CD4-positive, alpha-beta T cell (primary cell): Measurements from ENCODE around the gene DQX1. TPM values are rescaled to one million over a fixed set of nuclear protein-coding genes. Genes with fewer than 3 reads are reported as not detected.

ENCODE experiments used
- ATAC-seq: fragments of 200-7000 bp; cut with Tn5 transposase; one replicate; pipeline ENCODE4 v1.10.0; 2022; ENCODE audit warnings: mild to moderate bottlenecking; ENCODE audit not compliant: poor library complexity
- CTCF ChIA-PET: fragments of 350-600 bp; sonication (Branson Sonifier 250); formaldehyde crosslinking; loops from one replicate; lab custom pipeline; 2021; ENCODE audit warnings: antibody characterized with exemption, inconsistent platforms; lab: Charles Lee
- POLR2A ChIA-PET: fragments of 350-600 bp; sonication (Branson Sonifier 250); formaldehyde crosslinking; loops from one replicate; lab custom pipeline; 2021; ENCODE audit warnings: antibody characterized with exemption, inconsistent platforms; lab: Charles Lee
- DNase-seq, 14 experiments: peaks; one replicate each; pipeline ENCODE4 v3.0.0-alpha.2; 2013 to 2020; ENCODE audit warnings: mixed read lengths in 2 of 14
- H3K27ac ChIP-seq, 2 donors: one replicate each; pipeline versions ENCODE4 v1.5.1 to v1.7.0; 2013; ENCODE audit warnings: low read length in 2 of 2, low read depth in 1 of 2, mild to moderate bottlenecking in 1 of 2
- H3K27me3 ChIP-seq, 2 experiments: 1 replicate in 1 of 2; 2 replicates in 1 of 2; pipeline versions ENCODE4 v1.6.1 to v1.7.0; 2013; ENCODE audit warnings: low read length in 2 of 2, control low read depth in 1 of 2, mild to moderate bottlenecking in 1 of 2, moderate library complexity in 1 of 2; ENCODE audit not compliant: insufficient read depth in 2 of 2, control insufficient read depth in 1 of 2
- H3K36me3 ChIP-seq: one replicate; pipeline ENCODE4 v1.6.1; 2013; ENCODE audit warnings: low read length, control low read depth; ENCODE audit not compliant: insufficient read depth
- H3K4me1 ChIP-seq: one replicate; pipeline ENCODE4 v1.6.1; 2013; ENCODE audit warnings: low read length, control low read depth; ENCODE audit not compliant: insufficient read depth
- H3K4me3 ChIP-seq: one replicate; pipeline ENCODE4 v1.5.1; 2013; ENCODE audit warnings: mild to moderate bottlenecking, low read length, moderate library complexity
- H3K9me3 ChIP-seq, 2 experiments: 1 replicate in 1 of 2; 2 replicates in 1 of 2; pipeline versions ENCODE4 v1.6.1 to v1.7.0; 2013; ENCODE audit warnings: low read length in 2 of 2, mild to moderate bottlenecking in 2 of 2, control low read depth in 1 of 2, moderate library complexity in 1 of 2; ENCODE audit not compliant: control insufficient read depth in 1 of 2, insufficient read depth in 1 of 2
- H3K27ac Mint-ChIP-seq: one replicate; pipeline ENCODE4 v1.8.0; 2020; ENCODE audit warnings: mixed read lengths
- H3K27me3 Mint-ChIP-seq: one replicate; pipeline ENCODE4 v1.8.0; 2021; ENCODE audit warnings: mixed read lengths
- H3K36me3 Mint-ChIP-seq: one replicate; pipeline ENCODE4 v1.8.0; 2021; ENCODE audit warnings: low read depth, mixed read lengths
- H3K4me1 Mint-ChIP-seq: one replicate; pipeline ENCODE4 v1.8.0; 2021; ENCODE audit warnings: low read depth, mixed read lengths
- H3K4me3 Mint-ChIP-seq: one replicate; pipeline ENCODE4 v1.8.0; 2020; ENCODE audit warnings: mild to moderate bottlenecking, mixed read lengths
- H3K9me3 Mint-ChIP-seq: one replicate; pipeline ENCODE4 v1.8.0; 2020; ENCODE audit warnings: mixed read lengths
- CTCF ChIP-seq: fragments of 200-600 bp; IDR thresholded peaks from one replicate; pipeline ENCODE4 v1.8.0; 2022; ENCODE audit warnings: antibody characterized with exemption, mild to moderate bottlenecking
- intact Hi-C, 2 experiments: fragments of 100-400 bp; cut with DNase I in 1 of 2; cut with micrococcal nuclease in 1 of 2; formaldehyde crosslinking; loops; one replicate each; pipeline versions ENCODE4 v1.15.1 to v1.9.0; 2023 to 2025; cut with DNase I, micrococcal nuclease
- total RNA-seq, 174 experiments: library from RNA in 2 of 174; stranded (reverse) in 2 of 174; gene quantifications; one replicate each; pipeline ENCODE4 v1.2.3 and lab custom pipeline; 2021 to 2026

The DQX1 gene
- total RNA-seq, 2 experiments from 2014 or later = 0.22 TPM; not detected in 1

- Histone ChIP-seq H3K4me1 (peaks cover 28% of the 10 kb centered on the region), H3K9me3 (peaks cover 0 to 4% of the 10 kb centered on the region in 2 experiments), H3K27ac (no peak overlapping the region), H3K4me3 (no peak overlapping the region), H3K36me3 (peaks cover 12% of the 10 kb centered on the region), H3K27me3 (no peaks in the 10 kb centered on the region)
- intact Hi-C loops = loop anchor here in 1 of 2 experiments (10.0 kb wide), 1 partner anchor 99 kb away; the partner anchor contains the start of gene SEMA4F
- Mint-ChIP-seq H3K27me3 (peaks cover 15% of the 10 kb centered on the region), H3K36me3 (peaks cover 14% of the 10 kb centered on the region), H3K4me3 (peak overlapping the region; percentile 94), H3K9me3 (no peaks in the 10 kb centered on the region), H3K4me1 (peaks cover 12% of the 10 kb centered on the region), H3K27ac (peak overlapping the region; percentile 84)
- DNase-seq = no peak
- TF ChIP-seq CTCF = no peak
- no peak for ATAC-seq
- ChIA-PET POLR2A (no interaction called here), CTCF (interaction anchor here (1.3 kb wide), 1 partner anchor 24 kb away, joined by 4 read pairs; no protein-coding TSS in a partner anchor)
Observed at GRCh38 chr2:74556159-74556558, 30.1 kb upstream of the DQX1 start.

DNA sequence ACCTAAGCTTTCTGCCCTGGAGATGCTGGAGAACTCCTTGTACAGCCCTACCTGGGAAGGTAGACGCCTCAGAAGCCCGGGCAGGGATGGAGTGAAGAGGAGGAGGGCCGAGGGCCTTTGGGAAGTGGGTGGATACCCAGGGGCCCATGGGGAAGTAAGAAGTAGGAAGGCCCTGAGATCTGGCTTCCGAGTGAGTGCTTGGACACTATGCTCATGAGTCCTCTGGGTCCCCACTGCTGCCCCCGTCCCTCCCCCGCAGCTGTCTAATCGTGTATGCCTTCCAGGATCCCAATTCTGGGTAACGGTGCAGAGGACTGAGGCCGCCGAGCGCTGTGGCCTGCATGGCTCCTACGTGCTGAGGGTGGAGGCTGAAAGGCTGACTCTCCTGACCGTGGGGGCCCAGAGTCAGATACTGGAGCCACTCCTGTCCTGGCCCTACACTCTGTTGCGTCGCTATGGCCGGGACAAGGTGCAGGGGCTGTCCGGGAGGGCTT lies 29.6 kb upstream of the DQX1 start:
- ChIA-PET CTCF (interaction anchor here (1.3 kb wide), 1 partner anchor 24 kb away, joined by 4 read pairs; no protein-coding TSS in a partner anchor), POLR2A (no interaction called here)
- Histone ChIP-seq H3K27ac (no peak overlapping the region), H3K36me3 (peaks cover 12% of the 10 kb centered on the region), H3K27me3 (no peaks in the 10 kb centered on the region), H3K4me3 (peak overlapping the region; percentile 80), H3K4me1 (peaks cover 28% of the 10 kb centered on the region), H3K9me3 (peaks cover 0 to 4% of the 10 kb centered on the region in 2 experiments)
- H3K36me3 Mint-ChIP-seq = peaks cover 14% of the 10 kb centered on the region
- H3K4me1 Mint-ChIP-seq = peaks cover 12% of the 10 kb centered on the region
- H3K4me3 Mint-ChIP-seq = peak overlapping the region; percentile 94
- H3K9me3 Mint-ChIP-seq = no peaks in the 10 kb centered on the region
- intact Hi-C loops = loop anchor here in 1 of 2 experiments (10.0 kb wide), 1 partner anchor 99 kb away; the partner anchor contains the start of gene SEMA4F
- H3K27me3 Mint-ChIP-seq = peaks cover 16% of the 10 kb centered on the region
- H3K27ac Mint-ChIP-seq = peak overlapping the region; percentile 84
- ATAC-seq (no peak), DNase-seq (peak in 2 of 14 experiments; percentile 28 to 33)
- TF ChIP-seq CTCF = no peak

- Histone ChIP-seq H3K9me3 (peaks cover 0 to 4% of the 10 kb centered on the region in 2 experiments), H3K27me3 (peaks cover 0 to 5% of the 10 kb centered on the region in 2 experiments), H3K36me3 (peaks cover 12% of the 10 kb centered on the region), H3K27ac (peak overlapping the region; percentile 51 to 75), H3K4me3 (peak overlapping the region; percentile 80), H3K4me1 (peaks cover 28% of the 10 kb centered on the region)
- no peak for TF ChIP-seq CTCF
- Mint-ChIP-seq H3K4me1 (peaks cover 12% of the 10 kb centered on the region), H3K27me3 (peaks cover 18% of the 10 kb centered on the region), H3K27ac (peak overlapping the region; percentile 84), H3K4me3 (peak overlapping the region; percentile 94), H3K9me3 (no peaks in the 10 kb centered on the region), H3K36me3 (peaks cover 14% of the 10 kb centered on the region)
- CTCF ChIA-PET = interaction anchor here (0.5 to 1.3 kb wide), 2 partner anchors 23 to 1378 kb away, joined by 4 read pairs; no protein-coding TSS in a partner anchor
- ATAC-seq (peak; percentile 58), DNase-seq (peak in 13 of 14 experiments; percentile 21 to 67 (median 39))
- POLR2A ChIA-PET = no interaction called here
- intact Hi-C loops = loop anchor here (1.0 to 10.0 kb wide), 3 partner anchors 25 to 100 kb away; partner anchors contain the start of genes AUP1 (in 1 of the 2), HTRA2 (in 1 of the 2) and SEMA4F (in 1 of the 2)
Observed at GRCh38 chr2:74554820-74555531, 28.9 kb upstream of the DQX1 start.
